SK-MEL-5 (cell line): ENCODE results near the gene INPP5D. TPM values are rescaled to one million over a fixed set of nuclear protein-coding genes. Genes with fewer than 3 reads are reported as not detected.
"Not testable (repeated sequence)": the region's sequence is repeated elsewhere in the genome, so short reads cannot be mapped to it uniquely, and the experiment has no call there.

Source experiments
- DNase-seq: peaks from one replicate; pipeline ENCODE4 v3.0.0-alpha.2; 2016; ENCODE audit warnings: low read depth, low spot score
- in situ Hi-C: cut with HindIII; loops from 2 replicates; pipeline ENCODE4 v1.10.0; 2016; ENCODE audit warnings: low sequenced_read_pairs, high pct_unique_total_duplicates, low pct_unique_long_range_greater_than_20kb
- polyA plus RNA-seq, 2 experiments: library from polyadenylated mRNA; depleted of rRNA; stranded (reverse); fragments of >200 nt; gene quantifications; 2 replicates each; pipeline ENCODE4 v1.2.3, GENCODE V29; 2015
- total RNA-seq: library from RNA; depleted of rRNA; stranded (reverse); fragments of >200 nt; shearing (Covaris generic); gene quantifications from 2 replicates; pipeline ENCODE4 v1.2.3, GENCODE V29; 2014; rRNA removed

The INPP5D gene
- 0.08 and 0.50 TPM in 2 replicates for total RNA-seq
- polyA plus RNA-seq (2015; cell fraction: cytosol; rRNA removed): 0.07 TPM in 1 of 2 replicates, not detected in the other
- 0.05 and 0.06 TPM in 2 replicates for polyA plus RNA-seq (2015; cell fraction: nucleus; rRNA removed)

- in situ Hi-C loops: no loop called here
These were observed at the start of gene INPP5D for GRCh38 chr2:233059797-233060500. TSS of gene INPP5D (plus strand) at chr2:233060342. CDS start at chr2:233060479, 137 bp downstream.

GRCh38 chr2:233010569-233011267 lies 49.4 kb upstream of the INPP5D start:
- DNase-seq: no peak
- in situ Hi-C loops: no loop called here

More at GRCh38 chr2:233059797-233060500, at the start of gene INPP5D:
- DNase-seq: no peak

GRCh38 chr2:233011268-233011650 lies 48.9 kb upstream of the INPP5D start:
- no peak for DNase-seq
- in situ Hi-C loops: no loop called here

GRCh38 chr2:233011702-233012131 lies 48.4 kb upstream of the INPP5D start:
- DNase-seq: no peak

GRCh38 chr2:233012301-233012971 lies 47.7 kb upstream of the INPP5D start:
- no peak for DNase-seq
- in situ Hi-C loops: no loop called here

More at GRCh38 chr2:233011702-233012131, 48.4 kb upstream of the INPP5D start:
- in situ Hi-C loops: no loop called here

GRCh38 chr2:233013027-233013461 lies 47.1 kb upstream of the INPP5D start, which contains the start of gene NGEF:
TSS of gene NGEF (minus strand) at chr2:233013256. CDS start at chr2:232974890, 38,366 bp downstream.
- in situ Hi-C loops: no loop called here

GRCh38 chr2:233013650-233014049 lies 46.5 kb upstream of the INPP5D start:
- DNase-seq: no peak
- in situ Hi-C loops: no loop called here

More at GRCh38 chr2:233013027-233013461, 47.1 kb upstream of the INPP5D start, which contains the start of gene NGEF:
- no peak for DNase-seq

GRCh38 chr2:233015019-233015645 lies 45.0 kb upstream of the INPP5D start:
- DNase-seq: no peak
- in situ Hi-C loops: no loop called here

GRCh38 chr2:233017947-233018346 lies 42.2 kb upstream of the INPP5D start:
- in situ Hi-C loops: no loop called here
- no peak for DNase-seq

- in situ Hi-C loops, DNase-seq: not testable (repeated sequence)
These were observed 40.5 kb upstream of the INPP5D start for GRCh38 chr2:233019610-233020009.

GRCh38 chr2:233020454-233020853 lies 39.7 kb upstream of the INPP5D start:
- in situ Hi-C loops: no loop called here
- no peak for DNase-seq

GRCh38 chr2:233021771-233022170 lies 38.4 kb upstream of the INPP5D start:
- in situ Hi-C loops: no loop called here
- no peak for DNase-seq

- DNase-seq: no peak
- in situ Hi-C loops: no loop called here
These were observed 37.6 kb upstream of the INPP5D start for GRCh38 chr2:233022561-233022960.

- in situ Hi-C loops: no loop called here
- DNase-seq: no peak
These were observed 37.0 kb upstream of the INPP5D start for GRCh38 chr2:233023007-233023760.

- in situ Hi-C loops: no loop called here
- DNase-seq: no peak
These were observed 36.3 kb upstream of the INPP5D start for GRCh38 chr2:233023761-233024410.

GRCh38 chr2:233025706-233026105 lies 34.4 kb upstream of the INPP5D start:
- no peak for DNase-seq
- in situ Hi-C loops: no loop called here
